ENCODE results near the gene TRA2A.

Gene TRA2A

GRCh38 chr7:23470330-23471105, 61.3 kb downstream of the TRA2A start, which contains the start of gene IGF2BP3:
TSS of gene IGF2BP3 (minus strand) at chr7:23470491. CDS start at chr7:23470110, 381 bp downstream.
- no peak for DNase-seq (ENCODE audit: low read depth in 2 of 2)

- DNase-seq (ENCODE audit: low read depth in 2 of 2) = no peak
These were observed 61.9 kb downstream of the TRA2A start for GRCh38 chr7:23469961-23470250.

GRCh38 chr7:23469150-23469960, 62.4 kb downstream of the TRA2A start:
- DNase-seq (ENCODE audit: low read depth in 2 of 2) = no peak

GRCh38 chr7:23468526-23469149, 63.1 kb downstream of the TRA2A start:
- no peak for DNase-seq (ENCODE audit: low read depth in 2 of 2)

GRCh38 chr7:23467806-23468525, 63.8 kb downstream of the TRA2A start:
- DNase-seq (ENCODE audit: low read depth in 2 of 2) = no peak

- no peak for DNase-seq (ENCODE audit: low read depth in 2 of 2)
These were observed 64.4 kb downstream of the TRA2A start for GRCh38 chr7:23467291-23467805.

- DNase-seq (ENCODE audit: low read depth in 2 of 2) = no peak
These were observed 68.9 kb downstream of the TRA2A start for GRCh38 chr7:23462846-23463245.

- no peak for DNase-seq (ENCODE audit: low read depth in 2 of 2)
These were observed 73.7 kb downstream of the TRA2A start for GRCh38 chr7:23458044-23458443.

- DNase-seq (ENCODE audit: low read depth in 2 of 2) = no peak
These were observed 75.7 kb downstream of the TRA2A start for GRCh38 chr7:23456093-23456492.

GRCh38 chr7:23454881-23455526, 76.8 kb downstream of the TRA2A start:
- no peak for DNase-seq (ENCODE audit: low read depth in 2 of 2)
